Endothelial cell of umbilical vein (primary cell): ENCODE results near the gene MTAP.

Source experiments
- EZH2 ChIP-seq: IDR thresholded peaks from 2 replicates; pipeline ENCODE4 v1.6.1; 2012; ENCODE audit warnings: borderline replicate concordance, low read depth, mild to moderate bottlenecking, moderate library complexity, low read length, inconsistent platforms; ENCODE audit not compliant: severe bottlenecking
- GATA2 ChIP-seq: IDR thresholded peaks from 2 replicates; pipeline ENCODE4 v1.7.0; 2011; ENCODE audit warnings: low read depth, mild to moderate bottlenecking, moderate library complexity, mixed read lengths, low read length; ENCODE audit not compliant: insufficient read length, insufficient read depth
- POLR2A ChIP-seq: IDR thresholded peaks from 2 replicates; pipeline ENCODE4 v1.6.1; 2012; ENCODE audit warnings: low read depth, mild to moderate bottlenecking, control low read depth, low read length
- POLR2AphosphoS5 ChIP-seq: IDR thresholded peaks from 2 replicates; pipeline ENCODE4 v1.6.1; 2012; ENCODE audit warnings: low read depth, mild to moderate bottlenecking, control low read depth, low read length, moderate library complexity; ENCODE audit not compliant: insufficient read depth
- TF ChIP-seq, protein P1 (sequence below), 2 donors: IDR thresholded peaks; 1 replicate in 1 of 2; 2 replicates in 1 of 2; pipeline ENCODE4 v1.5.1; 2011; ENCODE audit warnings: low read length in 2 of 2, mild to moderate bottlenecking in 2 of 2, moderate library complexity in 2 of 2, control low read depth in 1 of 2, inconsistent platforms in 1 of 2, low read depth in 1 of 2; ENCODE audit not compliant: insufficient read depth in 1 of 2; ENCODE audit errors: extremely low read depth in 1 of 2

DNA sequence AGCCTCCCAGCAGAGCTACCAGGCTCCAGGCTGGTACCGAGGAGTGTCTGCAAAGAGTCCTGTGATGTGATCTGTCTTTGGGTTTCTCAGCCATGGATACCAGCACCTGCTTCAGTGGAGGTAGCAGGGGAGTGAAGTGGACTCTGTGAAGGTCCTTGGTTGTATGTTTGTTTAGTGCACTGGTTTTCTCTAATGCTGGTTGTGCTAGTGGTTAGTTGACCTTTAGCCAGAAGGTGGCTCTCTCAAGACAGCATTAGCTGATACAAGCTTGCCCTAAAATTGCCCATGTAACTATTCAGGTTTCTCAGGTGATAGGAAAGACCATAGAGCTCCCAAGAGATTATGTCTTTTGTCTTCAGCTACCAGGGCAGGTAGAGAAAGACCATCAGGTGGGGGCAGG is 87.2 kb downstream of the MTAP start:
- TF ChIP-seq GATA2 (no peak), EZH2 (no peak), POLR2A (no peak), POLR2AphosphoS5 (no peak)
- TF ChIP-seq, protein P1, sequence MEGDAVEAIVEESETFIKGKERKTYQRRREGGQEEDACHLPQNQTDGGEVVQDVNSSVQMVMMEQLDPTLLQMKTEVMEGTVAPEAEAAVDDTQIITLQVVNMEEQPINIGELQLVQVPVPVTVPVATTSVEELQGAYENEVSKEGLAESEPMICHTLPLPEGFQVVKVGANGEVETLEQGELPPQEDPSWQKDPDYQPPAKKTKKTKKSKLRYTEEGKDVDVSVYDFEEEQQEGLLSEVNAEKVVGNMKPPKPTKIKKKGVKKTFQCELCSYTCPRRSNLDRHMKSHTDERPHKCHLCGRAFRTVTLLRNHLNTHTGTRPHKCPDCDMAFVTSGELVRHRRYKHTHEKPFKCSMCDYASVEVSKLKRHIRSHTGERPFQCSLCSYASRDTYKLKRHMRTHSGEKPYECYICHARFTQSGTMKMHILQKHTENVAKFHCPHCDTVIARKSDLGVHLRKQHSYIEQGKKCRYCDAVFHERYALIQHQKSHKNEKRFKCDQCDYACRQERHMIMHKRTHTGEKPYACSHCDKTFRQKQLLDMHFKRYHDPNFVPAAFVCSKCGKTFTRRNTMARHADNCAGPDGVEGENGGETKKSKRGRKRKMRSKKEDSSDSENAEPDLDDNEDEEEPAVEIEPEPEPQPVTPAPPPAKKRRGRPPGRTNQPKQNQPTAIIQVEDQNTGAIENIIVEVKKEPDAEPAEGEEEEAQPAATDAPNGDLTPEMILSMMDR (IDR thresholded peaks at IDR 0.05; ENCODE audit: extremely low read depth in 1 of 2, insufficient read depth in 1 of 2, low read depth in 1 of 2, low read length in 2 of 2) = no peak
